OCI-LY3 (cell line): ENCODE data around the gene HSPB8.

ENCODE experiments used
- H2AFZ ChIP-seq: fragments of 200-600, 300-600 bp; shearing (Covaris generic); 2 replicates; pipeline ENCODE4 v1.6.0; 2014; ENCODE audit warnings: antibody characterized with exemption, low read depth, low read length
- H3K27ac ChIP-seq: fragments of 200-600, 300-600 bp; sonication (generic); 2 replicates; pipeline ENCODE4 v1.5.1; 2014; ENCODE audit warnings: mild to moderate bottlenecking, low read length, moderate library complexity, mixed read lengths
- H3K27me3 ChIP-seq: fragments of 200-600, 300-600 bp; sonication (generic); 2 replicates; pipeline ENCODE4 v1.6.1; 2014; ENCODE audit warnings: low read depth, low read length, mixed read lengths
- H3K36me3 ChIP-seq: fragments of 200-600, 300-600 bp; sonication (generic); replicated peaks from 2 replicates; pipeline ENCODE3; 2014; ENCODE audit warnings: low read depth, low read length, mixed read lengths
- H3K4me1 ChIP-seq: fragments of 300-600, 200-600 bp; sonication (generic); 2 replicates; pipeline ENCODE4 v1.6.1; 2014; ENCODE audit warnings: low read length, mixed read lengths
- H3K4me2 ChIP-seq: fragments of 200-600, 300-600 bp; sonication (generic); 2 replicates; pipeline ENCODE4 v1.6.1; 2014; ENCODE audit warnings: low read length, mixed read lengths
- H3K4me3 ChIP-seq: fragments of 300-600, 200-600 bp; sonication (generic); 2 replicates; pipeline ENCODE4 v1.5.1; 2014; ENCODE audit warnings: antibody characterized with exemption, mild to moderate bottlenecking, low read length, moderate library complexity
- H3K79me2 ChIP-seq: fragments of 300-600, 200-600 bp; shearing (Covaris generic); 2 replicates; pipeline ENCODE4 v1.6.1; 2014; ENCODE audit warnings: mild to moderate bottlenecking, low read length, mixed read lengths
- H3K9ac ChIP-seq: fragments of 300-600, 200-600 bp; shearing (Covaris generic); 2 replicates; pipeline ENCODE4 v1.6.0; 2014; ENCODE audit warnings: mild to moderate bottlenecking, low read length, moderate library complexity
- H3K9me3 ChIP-seq: fragments of 200-600, 300-600 bp; shearing (Covaris generic); 2 replicates; pipeline ENCODE4 v1.6.1; 2014; ENCODE audit warnings: low read length, mixed read lengths; ENCODE audit not compliant: insufficient read depth
- H4K20me1 ChIP-seq: fragments of 200-600, 300-600 bp; sonication (generic); 2 replicates; pipeline ENCODE4 v1.6.1; 2016; ENCODE audit warnings: low read length, mixed read lengths; ENCODE audit not compliant: insufficient read depth
- CTCF ChIP-seq: fragments of 200-600, 300-600 bp; sonication (generic); IDR thresholded peaks from 2 replicates; pipeline ENCODE4 v1.5.1; 2014; ENCODE audit warnings: antibody characterized with exemption, low read length, low read depth
- EZH2phosphoT487 ChIP-seq: fragments of 200-600 bp; shearing (Covaris generic); IDR thresholded peaks from 2 replicates; pipeline ENCODE4 v1.6.1; 2018; ENCODE audit warnings: antibody characterized with exemption, mixed run types, low read depth

HSPB8 gene

DNA sequence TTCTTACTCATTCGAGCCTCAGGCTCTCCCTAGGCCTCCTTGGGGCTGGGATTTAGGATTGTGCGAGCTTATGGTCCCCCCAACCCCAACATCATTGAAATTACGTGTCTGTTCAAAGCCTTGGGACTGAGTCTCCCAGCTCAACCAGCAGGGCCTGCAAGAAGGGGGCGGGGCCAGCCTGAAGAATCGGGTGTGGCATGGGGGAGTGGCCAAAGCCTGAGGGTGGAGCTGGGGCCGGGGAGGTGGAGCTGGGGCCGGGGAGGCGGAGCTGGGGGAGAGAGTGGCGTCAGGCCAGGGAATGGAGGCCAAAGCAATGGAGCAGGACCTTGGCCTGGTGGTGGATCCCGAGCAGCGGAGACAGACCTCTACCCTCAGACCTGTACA, 24.3 kb upstream of the HSPB8 start:
- Histone ChIP-seq H3K79me2 (no peaks in the 10 kb centered on the region), H3K4me2 (no peak overlapping the region), H3K36me3 (no peaks in the 10 kb centered on the region), H3K4me1 (no peaks in the 10 kb centered on the region), H4K20me1 (no peaks in the 10 kb centered on the region), H3K27ac (no peak overlapping the region), H2AFZ (no peak overlapping the region), H3K9me3 (no peaks in the 10 kb centered on the region), H3K4me3 (no peak overlapping the region), H3K9ac (no peak overlapping the region), H3K27me3 (no peaks in the 10 kb centered on the region)
- no peak for TF ChIP-seq EZH2phosphoT487
- no peak for TF ChIP-seq CTCF

DNA sequence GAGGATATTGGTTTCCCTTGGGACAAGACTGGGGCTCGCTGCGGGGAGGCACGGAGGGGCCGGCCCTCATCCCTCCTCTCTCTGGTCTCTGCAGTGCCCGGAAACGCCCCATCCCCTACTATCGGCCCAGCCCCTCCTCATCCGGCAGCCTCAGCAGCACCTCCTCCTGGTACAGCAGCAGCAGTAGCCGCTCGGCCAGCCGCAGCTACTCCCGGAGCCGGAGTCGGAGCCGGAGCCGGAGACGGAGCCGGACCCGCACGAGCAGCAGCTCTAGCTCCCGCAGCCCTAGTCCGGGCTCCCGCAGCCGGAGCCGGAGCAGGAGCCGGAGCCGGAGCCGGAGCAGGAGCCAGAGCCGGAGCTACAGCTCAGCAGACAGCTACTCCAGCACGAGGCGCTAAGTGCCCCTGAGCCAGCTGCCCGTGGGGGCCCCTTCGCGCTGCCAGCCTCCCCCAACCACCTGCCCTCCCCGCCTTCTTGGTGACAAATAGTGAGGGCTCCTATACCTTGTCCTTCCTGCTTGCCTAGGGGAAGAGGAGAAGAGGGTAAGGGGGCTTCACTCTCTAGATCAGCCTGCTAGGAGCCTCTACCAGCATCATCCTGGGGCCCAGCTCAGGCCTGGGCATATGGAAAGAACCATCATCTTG, 22.2 kb upstream of the HSPB8 start:
- TF ChIP-seq EZH2phosphoT487 (no peak), CTCF (no peak)
- no peak overlapping the region for H3K9ac ChIP-seq
- H3K4me1 ChIP-seq: no peaks in the 10 kb centered on the region
- H3K27me3 ChIP-seq: peaks cover 4% of the 10 kb centered on the region; the same call in 1 of the 2 replicates
- H2AFZ ChIP-seq: no peak overlapping the region
- no peaks in the 10 kb centered on the region for H3K36me3 ChIP-seq
- H3K9me3 ChIP-seq: no peaks in the 10 kb centered on the region
- no peak overlapping the region for H3K4me3 ChIP-seq
- H3K27ac ChIP-seq: no peak overlapping the region
- H3K79me2 ChIP-seq: no peaks in the 10 kb centered on the region
- H4K20me1 ChIP-seq: no peaks in the 10 kb centered on the region
- H3K4me2 ChIP-seq: no peak overlapping the region

GRCh38 chr12:119157528-119157927, 21.2 kb upstream of the HSPB8 start:
- no peak overlapping the region for H3K9ac ChIP-seq
- no peaks in the 10 kb centered on the region for H3K79me2 ChIP-seq
- H3K36me3 ChIP-seq: no peaks in the 10 kb centered on the region
- no peak overlapping the region for H3K27ac ChIP-seq
- H3K4me1 ChIP-seq: no peaks in the 10 kb centered on the region
- no peaks in the 10 kb centered on the region for H3K9me3 ChIP-seq
- no peak overlapping the region for H2AFZ ChIP-seq
- TF ChIP-seq EZH2phosphoT487 (no peak), CTCF (no peak)
- no peak overlapping the region for H3K4me2 ChIP-seq
- peaks cover 4% of the 10 kb centered on the region; the same call in 1 of the 2 replicates for H3K27me3 ChIP-seq
- no peaks in the 10 kb centered on the region for H4K20me1 ChIP-seq
- no peak overlapping the region for H3K4me3 ChIP-seq

- Histone ChIP-seq H3K9me3 (no peaks in the 10 kb centered on the region), H3K4me2 (no peak overlapping the region), H3K4me3 (no peak overlapping the region), H4K20me1 (no peaks in the 10 kb centered on the region), H2AFZ (no peak overlapping the region), H3K27me3 (peaks cover 4% of the 10 kb centered on the region; the same call in 1 of the 2 replicates), H3K9ac (no peak overlapping the region), H3K27ac (no peak overlapping the region), H3K79me2 (no peaks in the 10 kb centered on the region), H3K36me3 (no peaks in the 10 kb centered on the region), H3K4me1 (no peaks in the 10 kb centered on the region)
- TF ChIP-seq EZH2phosphoT487: no peak
- TF ChIP-seq CTCF: no peak
Measured at GRCh38 chr12:119157978-119158377, 20.8 kb upstream of the HSPB8 start.
